ENCODE data around the gene CYP2D6. TPM values are rescaled to one million over a fixed set of nuclear protein-coding genes. Genes with fewer than 3 reads are reported as not detected.

CYP2D6 gene
- total and polyA plus RNA-seq, 2 of the 13 experiments (the other 11 are each of a cell fraction or from before 2014, with no cell fraction given): 1.0 to 3.7 TPM

- TF ChIP-seq SNAPC4 (CRISPR knock-in tag; IDR thresholded peaks at IDR 0.05) (0 out of 2 replicates have a peak, but pooled peaks have one; percentile 41), SRF (IDR thresholded peaks at IDR 0.05; ENCODE audit: low read depth, low read length) (no peak), ZNF317 (CRISPR knock-in tag; IDR thresholded peaks at IDR 0.05) (peak; percentile 86), CBX2 (IDR thresholded peaks at IDR 0.05; ENCODE audit: low read depth, low read length) (no peak), CBX2 (CRISPR knock-in tag; IDR thresholded peaks at IDR 0.05; ENCODE audit: low read depth) (no peak), ZNF274 (CRISPR knock-in tag; IDR thresholded peaks at IDR 0.05) (peak; percentile 81), ZNF83 (CRISPR knock-in tag; IDR thresholded peaks at IDR 0.05; ENCODE audit: borderline replicate concordance) (no peak), ZNF724P (CRISPR knock-in tag; IDR thresholded peaks at IDR 0.05; ENCODE audit: borderline replicate concordance) (peak; percentile 71; the same call in 1 of the 2 replicates), ZNF318 (CRISPR knock-in tag; IDR thresholded peaks at IDR 0.05) (no peak; the same call in 1 of the 2 replicates), ARNT (IDR thresholded peaks at IDR 0.05) (no peak), SNAPC2 (CRISPR knock-in tag; IDR thresholded peaks at IDR 0.05) (peak; percentile 57; the same call in 1 of the 2 replicates), ZMAT3 (CRISPR knock-in tag; conservative IDR thresholded peaks at IDR 0.05) (0 out of 2 replicates have a peak, but pooled peaks have one; percentile 14), PRPF4 (IDR thresholded peaks at IDR 0.05; ENCODE audit: low read depth, low read length, poor library complexity, severe bottlenecking) (no peak), PTBP1 (IDR thresholded peaks at IDR 0.05; ENCODE audit: low read depth, low read length, poor library complexity, severe bottlenecking) (no peak)
Measured at GRCh38 chr22:42079319-42080251, 51.0 kb downstream of the CYP2D6 start, which contains the start of gene SMDT1 (continued).

Data from HepG2 (cell line).